GM19452 (cell line): Measurements from ENCODE around the gene CD86.

Source experiments
- ATAC-seq: cut with Tn5 transposase; IDR thresholded peaks from one replicate; pipeline ENCODE4 v1.9.1; 2021; ENCODE audit not compliant: unreplicated experiment

Gene CD86

GRCh38 chr3:122058294-122058693, 3.1 kb downstream of the CD86 start:
- ATAC-seq: peak; percentile 40

GRCh38 chr3:122060040-122060698, 5.0 kb downstream of the CD86 start:
- no peak for ATAC-seq

- no peak for ATAC-seq
These were observed 8.7 kb downstream of the CD86 start for GRCh38 chr3:122063908-122064307.

- no peak for ATAC-seq
These were observed 9.2 kb downstream of the CD86 start for GRCh38 chr3:122064326-122064725.

GRCh38 chr3:122066331-122067213, 11.4 kb downstream of the CD86 start:
- peak; percentile 18 for ATAC-seq

- peak; percentile 55 for ATAC-seq
These were observed 12.0 kb downstream of the CD86 start for GRCh38 chr3:122067214-122067550.

- ATAC-seq: no peak
These were observed 12.6 kb downstream of the CD86 start for GRCh38 chr3:122067588-122068240.

GRCh38 chr3:122074621-122075265, 19.6 kb downstream of the CD86 start:
- ATAC-seq: peak; percentile 53

- no peak for ATAC-seq
These were observed 21.5 kb downstream of the CD86 start for GRCh38 chr3:122076491-122077292.

GRCh38 chr3:122077293-122078234, 22.4 kb downstream of the CD86 start:
- ATAC-seq: peak; percentile 30

- ATAC-seq: no peak
These were observed 23.2 kb downstream of the CD86 start for GRCh38 chr3:122078235-122078935.

- no peak for ATAC-seq
These were observed 24.5 kb downstream of the CD86 start for GRCh38 chr3:122079524-122080206.

- no peak for ATAC-seq
These were observed 25.0 kb downstream of the CD86 start for GRCh38 chr3:122080207-122080587.

GRCh38 chr3:122081543-122082247, 26.5 kb downstream of the CD86 start:
- ATAC-seq: peak; percentile 42

- ATAC-seq: no peak
These were observed 27.2 kb downstream of the CD86 start for GRCh38 chr3:122082357-122082756.

GRCh38 chr3:122084799-122085198, 29.6 kb downstream of the CD86 start:
- ATAC-seq: no peak

- ATAC-seq: no peak
These were observed 30.5 kb downstream of the CD86 start for GRCh38 chr3:122085673-122086072.

- ATAC-seq: no peak
These were observed 33.4 kb downstream of the CD86 start for GRCh38 chr3:122088531-122088930.
